GM12875 (cell line): ENCODE results near the gene COL1A1.

Source experiments
- H3K4me3 ChIP-seq: one replicate; pipeline ENCODE4 v1.5.1; 2011; ENCODE audit warnings: low read depth, low read length, control low read depth
- TF ChIP-seq, protein P1 (sequence below): IDR thresholded peaks from 2 replicates; pipeline ENCODE4 v1.5.1; 2011; ENCODE audit warnings: low read depth, mild to moderate bottlenecking, control low read depth, inconsistent platforms, low read length, moderate library complexity, borderline replicate concordance; ENCODE audit not compliant: insufficient read depth

COL1A1 gene

DNA sequence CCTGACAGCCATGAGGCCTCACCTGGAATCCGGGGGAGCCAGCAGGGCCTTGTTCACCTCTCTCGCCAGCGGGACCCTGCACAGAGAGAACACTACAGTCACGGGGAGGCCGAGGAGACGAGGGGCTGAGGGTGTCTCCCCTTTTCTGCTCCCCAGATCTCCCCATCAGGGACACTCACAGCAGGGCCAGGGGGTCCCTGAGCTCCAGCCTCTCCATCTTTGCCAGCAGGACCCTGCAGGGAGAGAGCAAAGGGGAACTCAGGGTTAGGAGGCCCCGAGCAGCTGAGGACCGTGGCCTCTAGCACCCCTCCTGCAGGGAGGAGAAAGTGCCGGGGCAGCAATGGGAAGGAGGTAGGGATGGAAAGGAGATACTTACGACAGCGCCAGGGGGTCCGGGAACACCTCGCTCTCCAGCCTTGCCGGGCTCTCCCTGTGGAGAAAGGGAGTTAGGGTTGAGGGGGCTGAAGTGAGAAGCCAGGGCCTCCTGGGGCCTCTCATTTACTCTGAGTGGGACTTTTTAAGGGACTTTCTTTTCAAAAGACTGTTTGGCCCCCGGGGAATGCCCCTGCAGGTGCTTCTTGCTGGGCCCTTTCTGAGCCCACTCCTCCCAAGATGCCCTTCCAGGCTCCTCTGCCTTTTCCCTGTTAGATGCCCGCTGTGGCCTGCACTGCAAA is 8.7 kb downstream of the COL1A1 start:
- peak overlapping the region; percentile 35 for H3K4me3 ChIP-seq
- TF ChIP-seq, protein P1, sequence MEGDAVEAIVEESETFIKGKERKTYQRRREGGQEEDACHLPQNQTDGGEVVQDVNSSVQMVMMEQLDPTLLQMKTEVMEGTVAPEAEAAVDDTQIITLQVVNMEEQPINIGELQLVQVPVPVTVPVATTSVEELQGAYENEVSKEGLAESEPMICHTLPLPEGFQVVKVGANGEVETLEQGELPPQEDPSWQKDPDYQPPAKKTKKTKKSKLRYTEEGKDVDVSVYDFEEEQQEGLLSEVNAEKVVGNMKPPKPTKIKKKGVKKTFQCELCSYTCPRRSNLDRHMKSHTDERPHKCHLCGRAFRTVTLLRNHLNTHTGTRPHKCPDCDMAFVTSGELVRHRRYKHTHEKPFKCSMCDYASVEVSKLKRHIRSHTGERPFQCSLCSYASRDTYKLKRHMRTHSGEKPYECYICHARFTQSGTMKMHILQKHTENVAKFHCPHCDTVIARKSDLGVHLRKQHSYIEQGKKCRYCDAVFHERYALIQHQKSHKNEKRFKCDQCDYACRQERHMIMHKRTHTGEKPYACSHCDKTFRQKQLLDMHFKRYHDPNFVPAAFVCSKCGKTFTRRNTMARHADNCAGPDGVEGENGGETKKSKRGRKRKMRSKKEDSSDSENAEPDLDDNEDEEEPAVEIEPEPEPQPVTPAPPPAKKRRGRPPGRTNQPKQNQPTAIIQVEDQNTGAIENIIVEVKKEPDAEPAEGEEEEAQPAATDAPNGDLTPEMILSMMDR = no peak

DNA sequence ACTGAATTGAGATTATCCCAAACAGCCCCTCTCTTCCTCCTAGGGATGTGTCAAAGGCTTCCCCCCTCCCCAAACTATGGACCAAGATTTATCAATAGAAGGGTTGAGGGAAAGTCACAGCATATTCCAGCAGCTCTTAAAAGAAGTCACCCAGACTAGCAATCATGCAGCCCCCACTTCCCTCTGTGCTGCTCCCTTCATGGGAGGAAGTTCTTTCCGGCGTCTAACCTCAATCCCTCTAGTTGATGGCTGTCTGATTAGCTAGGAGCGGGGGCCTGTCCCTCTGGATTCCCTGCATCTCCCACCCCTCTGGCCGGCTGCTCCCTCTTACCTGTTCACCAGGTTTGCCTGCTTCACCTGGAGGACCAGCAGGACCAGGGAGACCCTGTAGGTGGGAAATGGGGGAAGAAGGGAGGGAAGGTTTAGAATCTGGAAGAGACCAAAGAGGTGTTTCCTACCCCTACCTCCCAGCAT is 9.2 kb downstream of the COL1A1 start:
- peak overlapping the region; percentile 35 for H3K4me3 ChIP-seq
- TF ChIP-seq, protein P1 = no peak

- TF ChIP-seq, protein P1 = no peak
- H3K4me3 ChIP-seq = peak overlapping the region; percentile 3
Measured at GRCh38 chr17:50191359-50192143, 9.9 kb downstream of the COL1A1 start.

DNA sequence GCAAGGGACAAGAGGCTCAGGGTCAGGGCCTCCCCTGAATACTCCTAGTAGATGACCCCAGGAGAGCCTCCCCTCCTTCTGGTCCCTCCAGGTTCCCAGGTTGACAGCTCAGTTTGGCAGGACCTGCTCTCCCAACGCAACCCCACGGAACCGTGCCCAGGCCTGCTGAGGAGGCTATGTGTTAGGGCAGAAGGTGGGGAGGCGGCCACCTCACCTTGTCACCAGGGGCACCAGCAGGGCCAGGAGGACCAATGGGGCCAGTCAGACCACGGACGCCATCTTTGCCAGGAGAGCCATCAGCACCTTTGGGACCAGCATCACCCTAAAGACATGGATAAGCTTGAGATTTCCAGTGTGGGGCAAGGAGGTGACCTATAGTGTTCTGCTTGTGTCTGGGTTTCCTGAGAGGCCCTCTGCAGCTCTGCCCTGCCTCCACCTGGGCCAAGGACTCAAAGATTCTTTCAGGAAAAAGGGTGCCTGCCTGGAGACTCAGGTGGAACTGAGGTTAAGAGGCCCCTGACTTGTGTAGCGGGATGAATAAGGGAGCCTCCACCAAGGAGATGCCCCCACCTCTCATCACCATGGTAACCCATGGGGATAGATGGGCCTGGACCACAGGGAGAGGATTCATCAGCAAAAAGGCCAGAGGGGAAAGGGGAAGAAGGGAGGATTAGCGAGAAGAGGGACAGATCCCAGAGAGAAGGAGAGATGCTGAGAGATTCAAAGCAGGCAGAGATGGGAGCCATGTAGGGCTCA is 10.7 kb downstream of the COL1A1 start:
- H3K4me3 ChIP-seq = no peak overlapping the region

GRCh38 chr17:50190293-50190602 is 11.2 kb downstream of the COL1A1 start:
- H3K4me3 ChIP-seq = no peak overlapping the region

More for the DNA sequence above, 10.7 kb downstream of the COL1A1 start:
- TF ChIP-seq, protein P1 = no peak

GRCh38 chr17:50189550-50190292 is 11.7 kb downstream of the COL1A1 start:
- TF ChIP-seq, protein P1 = no peak
- no peak overlapping the region for H3K4me3 ChIP-seq

More at GRCh38 chr17:50190293-50190602, 11.2 kb downstream of the COL1A1 start:
- TF ChIP-seq, protein P1 = no peak
